Chondrocyte (in vitro differentiated cells): ENCODE results near the gene FLNB. TPM values are rescaled to one million over a fixed set of nuclear protein-coding genes. Genes with fewer than 3 reads are reported as not detected.
A peak's percentile ranks its signal among the peaks of the same experiment; 100 is the strongest.

Experiments
- DNase-seq: peaks from one replicate; pipeline ENCODE4 v3.0.0; 2021; ENCODE audit warnings: mixed read lengths, low spot score
- H3K27ac Mint-ChIP-seq: one replicate; pipeline ENCODE4 v1.8.0; 2021; ENCODE audit warnings: mild to moderate bottlenecking, moderate library complexity, mixed read lengths; ENCODE audit not compliant: unreplicated experiment
- H3K27me3 Mint-ChIP-seq: 2 replicates; pipeline ENCODE4 v1.8.0; 2021; ENCODE audit warnings: low read depth, mixed read lengths
- H3K36me3 Mint-ChIP-seq: 2 replicates; pipeline ENCODE4 v1.8.0; 2021; ENCODE audit warnings: low read depth, mixed read lengths
- H3K4me1 Mint-ChIP-seq: 2 replicates; pipeline ENCODE4 v1.8.0; 2021; ENCODE audit warnings: low read depth, mild to moderate bottlenecking, mixed read lengths
- H3K4me3 Mint-ChIP-seq: one replicate; pipeline ENCODE4 v1.8.0; 2021; ENCODE audit warnings: mild to moderate bottlenecking, moderate library complexity, mixed read lengths; ENCODE audit not compliant: unreplicated experiment
- H3K9me3 Mint-ChIP-seq: 2 replicates; pipeline ENCODE4 v1.8.0; 2021; ENCODE audit warnings: low read depth, mixed read lengths
- total RNA-seq: library from RNA; stranded (reverse); gene quantifications from 3 replicates; pipeline ENCODE4 v1.2.1, GENCODE V29; 2021
- TF ChIP-seq, protein P1 (sequence below): fragments of 200-600 bp; sonication (generic); IDR thresholded peaks from 2 replicates; pipeline ENCODE4 v1.5.0; 2021; ENCODE audit warnings: antibody characterized with exemption, mild to moderate bottlenecking, moderate library complexity

The FLNB gene
- total RNA-seq, 1 donor from 2014 or later: 70.2 TPM

DNA sequence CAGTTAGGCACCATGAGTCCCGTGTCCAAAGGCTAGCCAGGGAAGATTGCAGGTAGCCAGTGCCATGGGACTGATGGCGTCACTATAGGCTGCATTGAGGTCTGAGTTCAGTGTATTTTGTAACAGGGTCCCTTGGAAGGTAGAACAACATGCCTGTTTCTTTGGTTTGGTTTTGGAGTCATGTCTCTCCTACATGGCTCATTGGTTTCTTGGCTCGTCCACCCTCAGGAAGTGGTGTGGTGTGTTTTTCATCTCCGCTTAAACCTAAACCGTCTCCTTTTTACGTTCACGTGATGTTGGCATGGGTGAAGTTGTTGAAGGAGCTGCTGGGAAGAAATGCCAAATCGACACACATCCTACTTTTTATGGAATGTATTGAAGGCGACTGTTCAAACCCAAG, 71.6 kb downstream of the FLNB start:
- Mint-ChIP-seq H3K9me3 (no peaks in the 10 kb centered on the region), H3K27ac (no peak overlapping the region), H3K4me1 (peaks cover 18% of the 10 kb centered on the region), H3K36me3 (peaks cover 16% of the 10 kb centered on the region), H3K4me3 (no peak overlapping the region), H3K27me3 (no peaks in the 10 kb centered on the region)
- TF ChIP-seq, protein P1, sequence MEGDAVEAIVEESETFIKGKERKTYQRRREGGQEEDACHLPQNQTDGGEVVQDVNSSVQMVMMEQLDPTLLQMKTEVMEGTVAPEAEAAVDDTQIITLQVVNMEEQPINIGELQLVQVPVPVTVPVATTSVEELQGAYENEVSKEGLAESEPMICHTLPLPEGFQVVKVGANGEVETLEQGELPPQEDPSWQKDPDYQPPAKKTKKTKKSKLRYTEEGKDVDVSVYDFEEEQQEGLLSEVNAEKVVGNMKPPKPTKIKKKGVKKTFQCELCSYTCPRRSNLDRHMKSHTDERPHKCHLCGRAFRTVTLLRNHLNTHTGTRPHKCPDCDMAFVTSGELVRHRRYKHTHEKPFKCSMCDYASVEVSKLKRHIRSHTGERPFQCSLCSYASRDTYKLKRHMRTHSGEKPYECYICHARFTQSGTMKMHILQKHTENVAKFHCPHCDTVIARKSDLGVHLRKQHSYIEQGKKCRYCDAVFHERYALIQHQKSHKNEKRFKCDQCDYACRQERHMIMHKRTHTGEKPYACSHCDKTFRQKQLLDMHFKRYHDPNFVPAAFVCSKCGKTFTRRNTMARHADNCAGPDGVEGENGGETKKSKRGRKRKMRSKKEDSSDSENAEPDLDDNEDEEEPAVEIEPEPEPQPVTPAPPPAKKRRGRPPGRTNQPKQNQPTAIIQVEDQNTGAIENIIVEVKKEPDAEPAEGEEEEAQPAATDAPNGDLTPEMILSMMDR: no peak
- DNase-seq: no peak

GRCh38 chr3:58082047-58082446, 73.8 kb downstream of the FLNB start:
- Mint-ChIP-seq H3K27me3 (no peaks in the 10 kb centered on the region), H3K4me3 (no peak overlapping the region), H3K4me1 (peaks cover 23% of the 10 kb centered on the region), H3K36me3 (peaks cover 16% of the 10 kb centered on the region), H3K9me3 (no peaks in the 10 kb centered on the region), H3K27ac (peak overlapping the region; percentile 18)
- DNase-seq: no peak
- TF ChIP-seq, protein P1: no peak

DNA sequence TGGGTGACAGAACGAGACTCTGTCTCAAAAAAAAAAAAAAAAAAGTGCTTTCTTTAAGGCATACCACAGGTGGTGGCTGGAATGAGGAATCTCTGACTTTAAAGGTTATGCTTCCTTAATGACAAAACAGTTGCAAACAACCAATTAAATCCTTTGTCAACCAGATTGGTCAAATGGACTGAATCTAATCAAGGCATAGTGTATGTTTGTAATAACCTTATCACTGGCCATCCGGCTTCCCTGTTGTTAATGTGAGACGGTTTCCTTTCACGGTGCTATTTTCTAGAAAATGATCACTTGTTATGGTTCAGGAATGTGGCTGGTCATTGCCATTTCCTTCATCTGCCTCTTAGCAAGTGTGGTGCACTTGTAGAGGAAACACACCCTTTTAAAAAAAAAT, 75.9 kb downstream of the FLNB start:
- no peak for DNase-seq
- Mint-ChIP-seq H3K27ac (no peak overlapping the region), H3K4me3 (no peak overlapping the region), H3K9me3 (no peaks in the 10 kb centered on the region), H3K36me3 (peaks cover 10% of the 10 kb centered on the region), H3K4me1 (peaks cover 23% of the 10 kb centered on the region), H3K27me3 (no peaks in the 10 kb centered on the region)
- TF ChIP-seq, protein P1: no peak

DNA sequence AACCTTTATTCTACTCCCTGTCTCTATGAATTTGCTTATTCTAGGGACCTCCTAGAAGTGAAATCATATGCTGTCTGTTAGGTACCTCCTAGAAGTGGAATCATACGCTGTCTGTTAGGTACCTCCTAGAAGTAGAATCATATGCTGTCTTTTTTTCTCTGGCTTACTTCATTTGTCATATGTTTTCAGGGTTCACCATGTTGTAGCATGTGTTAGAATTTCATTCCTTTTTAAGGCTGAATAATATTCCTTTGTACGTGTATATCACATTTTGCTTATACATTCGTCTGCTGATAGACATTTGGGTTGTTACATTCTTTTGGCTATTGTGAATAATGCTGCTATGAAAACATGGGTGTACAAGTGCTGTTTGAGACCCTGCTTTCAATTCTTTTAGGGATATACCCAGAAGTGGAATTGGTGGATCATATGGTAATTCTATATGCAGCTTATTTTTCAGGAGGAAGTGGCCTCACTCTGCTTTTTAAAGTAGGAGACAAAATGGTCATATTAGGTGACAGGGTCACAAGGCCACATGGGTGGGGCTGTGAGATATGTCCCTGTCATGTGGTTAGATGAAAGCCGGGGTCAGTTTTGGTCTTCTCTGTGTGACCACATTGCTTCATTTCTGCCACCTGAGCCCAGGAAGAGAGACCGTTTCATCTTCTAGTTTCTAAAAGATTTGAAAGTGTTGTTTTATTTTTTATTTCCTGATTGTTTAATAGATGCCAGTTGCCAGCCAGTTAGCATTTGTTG, 76.7 kb downstream of the FLNB start:
- no peak for DNase-seq
- Mint-ChIP-seq H3K27me3 (no peaks in the 10 kb centered on the region), H3K4me1 (peaks cover 23% of the 10 kb centered on the region), H3K9me3 (no peaks in the 10 kb centered on the region), H3K4me3 (no peak overlapping the region), H3K27ac (peak overlapping the region; percentile 45), H3K36me3 (peaks cover 7% of the 10 kb centered on the region)
- TF ChIP-seq, protein P1: no peak

- no peak overlapping the region for H3K27ac Mint-ChIP-seq
Observed at GRCh38 chr3:58085616-58086015, 77.4 kb downstream of the FLNB start.

More at GRCh38 chr3:58085616-58086015, 77.4 kb downstream of the FLNB start:
- Mint-ChIP-seq H3K27me3 (no peaks in the 10 kb centered on the region), H3K4me3 (no peak overlapping the region), H3K36me3 (peaks cover 4% of the 10 kb centered on the region), H3K4me1 (peaks cover 23% of the 10 kb centered on the region), H3K9me3 (no peaks in the 10 kb centered on the region)
- TF ChIP-seq, protein P1: no peak
- DNase-seq: no peak
